Mesodermal cell (in vitro differentiated cells): ENCODE data around the gene GRAMD4. TPM values are rescaled to one million over a fixed set of nuclear protein-coding genes. Genes with fewer than 3 reads are reported as not detected.

Experiments
- H3K27ac ChIP-seq: 2 replicates; pipeline ENCODE4 v1.7.0; 2013; ENCODE audit warnings: mild to moderate bottlenecking, low read depth, low read length, moderate library complexity; ENCODE audit not compliant: severe bottlenecking
- H3K36me3 ChIP-seq: 2 replicates; pipeline ENCODE4 v1.7.1; 2013; ENCODE audit warnings: mild to moderate bottlenecking, low read length, moderate library complexity; ENCODE audit not compliant: control insufficient read depth, insufficient read depth
- H3K4me1 ChIP-seq: one replicate; pipeline ENCODE4 v1.7.1; 2013; ENCODE audit warnings: mild to moderate bottlenecking, low read length; ENCODE audit not compliant: insufficient read depth, control insufficient read depth, poor library complexity, severe bottlenecking
- H3K4me3 ChIP-seq: 2 replicates; pipeline ENCODE4 v1.7.0; 2013; ENCODE audit warnings: low read length, control low read depth, mild to moderate bottlenecking; ENCODE audit not compliant: insufficient read depth, poor library complexity, severe bottlenecking; ENCODE audit errors: extremely low read depth
- H3K9me3 ChIP-seq: 2 replicates; pipeline ENCODE4 v1.7.1; 2013; ENCODE audit warnings: mild to moderate bottlenecking, low read length, moderate library complexity; ENCODE audit not compliant: control insufficient read depth
- WGBS, 2 experiments: methylation state at CpG; one replicate each; pipeline ENCODE4 v1.1.5; 2013; ENCODE audit warnings: missing lambda C conversion rate in 2 of 2; ENCODE audit not compliant: insufficient coverage in 2 of 2; 5-methylcytosine and 5-hydroxymethylcytosine counted together
- polyA plus RNA-seq, 2 experiments: library from polyadenylated mRNA; stranded (reverse); fragments of 50-300 nt; gene quantifications; one replicate each; pipeline ENCODE4 v1.2.3, GENCODE V29; 2013

GRAMD4 gene, protein sequence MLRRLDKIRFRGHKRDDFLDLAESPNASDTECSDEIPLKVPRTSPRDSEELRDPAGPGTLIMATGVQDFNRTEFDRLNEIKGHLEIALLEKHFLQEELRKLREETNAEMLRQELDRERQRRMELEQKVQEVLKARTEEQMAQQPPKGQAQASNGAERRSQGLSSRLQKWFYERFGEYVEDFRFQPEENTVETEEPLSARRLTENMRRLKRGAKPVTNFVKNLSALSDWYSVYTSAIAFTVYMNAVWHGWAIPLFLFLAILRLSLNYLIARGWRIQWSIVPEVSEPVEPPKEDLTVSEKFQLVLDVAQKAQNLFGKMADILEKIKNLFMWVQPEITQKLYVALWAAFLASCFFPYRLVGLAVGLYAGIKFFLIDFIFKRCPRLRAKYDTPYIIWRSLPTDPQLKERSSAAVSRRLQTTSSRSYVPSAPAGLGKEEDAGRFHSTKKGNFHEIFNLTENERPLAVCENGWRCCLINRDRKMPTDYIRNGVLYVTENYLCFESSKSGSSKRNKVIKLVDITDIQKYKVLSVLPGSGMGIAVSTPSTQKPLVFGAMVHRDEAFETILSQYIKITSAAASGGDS
- polyA plus RNA-seq (2013, experiment 1 of 2): 21.6 TPM
- 26.5 TPM for polyA plus RNA-seq (2013, experiment 2 of 2)

DNA sequence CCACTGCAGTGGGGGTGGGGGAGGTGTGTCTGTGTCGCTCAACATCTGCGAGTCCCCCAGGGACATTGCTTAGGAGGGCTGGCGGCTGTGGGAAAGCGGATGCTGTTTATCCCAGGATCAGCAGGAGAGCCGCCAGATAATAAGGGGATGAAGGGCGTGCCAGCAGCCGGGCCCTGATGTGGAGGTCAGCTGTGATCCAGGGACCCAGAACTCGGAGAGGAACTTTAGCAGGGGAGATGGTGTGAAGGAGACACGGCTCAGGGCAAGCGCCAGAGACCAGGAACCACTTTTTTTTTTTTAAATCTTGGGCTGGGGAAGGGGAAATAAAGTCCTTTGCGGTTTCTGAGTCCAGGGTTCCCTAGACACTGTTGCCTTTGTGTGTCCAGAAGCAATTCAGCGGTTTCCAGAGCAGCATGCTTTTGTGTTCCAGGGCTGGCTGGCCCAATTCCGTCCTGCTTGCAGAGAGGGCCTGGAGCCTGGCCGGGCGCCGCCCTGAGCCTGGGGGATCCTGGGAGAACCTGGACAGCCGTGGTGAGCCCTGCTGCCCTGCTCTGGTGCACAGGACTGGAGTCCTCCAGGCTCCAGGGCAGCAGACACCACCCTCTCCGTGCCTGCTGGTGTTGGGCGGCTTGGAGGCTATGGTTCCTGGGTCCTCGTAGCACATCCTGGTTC lies at the start of gene GRAMD4:
GRAMD4 (plus strand) TSS at position 557 of the 672 bp plus-strand sequence. CDS start 6,414 bp downstream, outside the sequence.
- H3K27ac ChIP-seq: no peak within 1 kb of the TSS
- WGBS, 2 experiments: 69 to 78% methylated on average over 16 to 20 of the region's 20 CpGs
- H3K36me3 ChIP-seq: no peaks in the 10 kb centered on the region
- no peak within 1 kb of the TSS for H3K4me3 ChIP-seq
- H3K4me1 ChIP-seq: peaks cover 15% of the 10 kb centered on the region
- H3K9me3 ChIP-seq: no peaks in the 10 kb centered on the region

DNA sequence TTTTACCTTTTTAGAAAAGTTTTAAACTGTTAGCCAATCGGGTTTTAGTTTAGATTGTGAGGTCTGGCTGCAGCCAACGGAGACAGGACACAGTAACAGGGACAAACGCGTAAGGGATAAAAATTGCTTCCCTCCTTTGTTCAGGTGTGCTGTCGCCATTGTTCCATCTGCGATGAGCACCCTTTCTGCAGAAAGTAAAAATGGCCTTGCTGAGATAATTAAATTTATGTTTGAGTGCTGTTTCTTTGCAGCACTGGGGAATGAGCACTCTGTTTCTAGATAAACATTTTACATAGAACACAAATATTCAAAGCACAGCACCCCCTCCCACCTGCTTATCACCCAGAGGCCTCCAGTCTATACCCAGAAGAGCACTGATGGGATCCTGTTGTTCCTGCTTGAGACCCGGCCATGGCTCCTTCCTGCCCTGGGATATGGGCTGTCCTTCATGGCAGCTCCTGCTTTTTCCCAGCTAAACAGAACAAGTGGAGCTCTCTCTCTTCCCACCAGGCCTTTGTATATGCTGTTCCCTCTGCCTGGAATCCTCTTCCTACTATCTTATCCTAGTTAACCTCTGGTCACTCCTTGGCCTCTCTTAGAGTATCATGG lies 48.4 kb upstream of the GRAMD4 start:
- WGBS, 2 experiments: 54 to 61% methylated on average over 5 of the region's 7 CpGs
- Histone ChIP-seq H3K4me3 (no peak overlapping the region), H3K4me1 (peaks cover 18% of the 10 kb centered on the region), H3K36me3 (no peaks in the 10 kb centered on the region), H3K27ac (no peak overlapping the region), H3K9me3 (peaks cover 7% of the 10 kb centered on the region)

DNA sequence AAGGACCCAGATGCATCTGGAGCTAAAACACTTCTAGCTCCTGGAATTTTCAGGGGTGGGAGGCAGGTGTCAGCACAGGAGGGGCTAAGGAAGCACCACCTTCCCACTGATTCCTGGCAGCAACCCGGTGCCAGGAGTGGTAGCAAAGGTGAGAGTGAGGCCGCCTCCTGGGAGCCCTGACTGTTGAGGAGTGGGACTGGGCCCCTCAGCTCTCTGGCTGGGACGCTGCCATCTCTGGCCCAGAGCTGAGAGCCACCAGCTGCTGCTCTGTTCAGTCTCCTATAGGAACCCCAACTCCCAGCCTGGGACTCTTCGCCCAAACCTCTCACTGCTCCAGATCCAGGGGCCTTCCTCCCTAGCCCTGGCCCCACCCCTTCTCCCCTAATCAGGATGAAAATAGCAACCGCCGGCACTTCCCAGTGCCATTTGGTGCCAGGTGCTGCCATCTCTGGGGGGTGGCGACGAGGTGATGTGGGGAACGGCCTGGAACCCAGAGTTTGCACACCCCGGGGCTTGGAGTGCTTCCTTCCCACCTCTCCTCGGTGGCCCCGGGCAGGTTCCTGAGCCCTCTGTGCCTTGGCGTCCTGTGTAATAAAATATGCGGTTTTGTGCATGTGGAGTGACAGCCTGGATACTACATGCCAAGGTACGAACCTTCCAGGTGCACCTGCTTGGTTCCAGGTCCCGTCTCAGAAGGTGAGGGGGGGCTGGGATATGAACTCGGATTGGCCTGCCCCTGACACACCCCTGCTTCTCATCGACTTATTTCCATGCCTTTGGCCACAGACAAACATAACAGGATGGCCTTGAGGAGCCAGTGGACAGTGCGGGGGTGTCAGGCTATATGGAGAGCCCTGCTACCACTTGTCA lies 47.0 kb upstream of the GRAMD4 start:
- WGBS, 2 experiments: 96 to 97% methylated on average over 13 to 17 of the region's 19 CpGs

DNA sequence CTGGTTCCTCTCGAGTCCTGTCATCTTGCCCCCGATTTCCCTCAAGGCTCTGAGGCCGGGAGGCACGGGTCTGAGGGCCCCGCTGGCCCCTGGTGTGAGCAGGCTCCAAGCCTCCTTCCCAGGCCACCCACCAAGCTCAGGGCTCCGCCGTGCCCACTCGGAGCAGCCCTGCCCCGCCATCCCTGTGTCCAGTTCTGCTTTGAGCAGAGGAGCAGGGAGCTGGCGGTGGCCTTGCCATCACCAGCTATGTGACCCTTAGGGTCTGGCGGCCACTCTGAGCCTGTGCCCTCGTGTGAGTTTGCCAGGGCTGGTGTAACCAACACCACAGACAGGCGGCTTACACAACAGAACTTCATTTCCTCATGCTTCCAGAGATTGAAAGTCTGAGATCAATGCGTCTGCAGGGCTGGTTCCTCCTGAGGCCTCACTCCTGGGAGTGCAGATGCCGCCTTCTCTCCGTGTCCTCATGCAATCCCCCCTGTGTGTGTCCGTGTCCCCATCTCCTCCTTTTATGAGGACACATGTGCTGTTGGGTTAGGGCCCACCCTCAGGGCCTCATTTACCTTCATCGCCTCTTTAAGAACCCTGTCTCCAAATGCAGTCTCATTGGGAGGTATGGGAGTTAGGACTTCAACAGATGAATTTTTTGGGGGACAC lies 46.3 kb upstream of the GRAMD4 start:
- Histone ChIP-seq H3K27ac (no peak overlapping the region), H3K4me1 (peaks cover 31% of the 10 kb centered on the region), H3K36me3 (no peaks in the 10 kb centered on the region), H3K9me3 (peaks cover 7% of the 10 kb centered on the region), H3K4me3 (no peak overlapping the region)
- 89 to 90% methylated on average over 10 to 16 of the region's 18 CpGs for WGBS, 2 experiments

More for the DNA sequence above, 47.0 kb upstream of the GRAMD4 start:
- no peak overlapping the region for H3K27ac ChIP-seq
- no peaks in the 10 kb centered on the region for H3K36me3 ChIP-seq
- no peak overlapping the region for H3K4me3 ChIP-seq
- peaks cover 7% of the 10 kb centered on the region for H3K9me3 ChIP-seq
- H3K4me1 ChIP-seq: peaks cover 24% of the 10 kb centered on the region

DNA sequence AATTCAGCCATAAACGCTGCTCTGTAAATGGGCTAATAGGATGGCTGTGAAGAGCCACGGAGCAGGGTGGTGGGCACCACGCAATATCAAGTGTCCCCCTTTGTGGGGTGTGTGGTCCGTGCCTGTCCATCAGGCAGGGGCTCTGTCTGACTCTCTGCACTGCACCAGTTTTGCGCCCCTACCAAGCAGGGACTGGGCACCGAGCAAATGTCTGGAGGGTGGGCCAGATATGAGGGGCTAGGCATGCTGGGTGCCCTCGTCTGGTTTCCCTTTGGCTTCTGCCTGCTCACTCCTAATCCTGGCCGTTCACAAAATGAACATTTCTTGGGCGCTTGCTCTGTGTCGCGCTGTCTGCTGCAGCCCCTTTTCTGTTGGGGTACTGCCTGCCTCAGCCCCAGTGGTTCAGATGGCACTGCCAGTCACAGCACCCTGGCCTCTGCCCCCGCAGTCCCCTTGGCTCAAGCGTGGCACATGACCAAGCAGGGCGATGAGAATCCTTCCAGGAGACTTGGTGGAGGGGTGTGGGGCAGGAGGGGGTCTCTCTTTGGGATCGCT lies 45.7 kb upstream of the GRAMD4 start:
- Histone ChIP-seq H3K27ac (peak overlapping the region; percentile 96), H3K9me3 (peaks cover 7% of the 10 kb centered on the region), H3K36me3 (no peaks in the 10 kb centered on the region), H3K4me3 (no peak overlapping the region), H3K4me1 (peaks cover 37% of the 10 kb centered on the region)
- 91 to 95% methylated on average over 13 of the region's 15 CpGs for WGBS, 2 experiments

DNA sequence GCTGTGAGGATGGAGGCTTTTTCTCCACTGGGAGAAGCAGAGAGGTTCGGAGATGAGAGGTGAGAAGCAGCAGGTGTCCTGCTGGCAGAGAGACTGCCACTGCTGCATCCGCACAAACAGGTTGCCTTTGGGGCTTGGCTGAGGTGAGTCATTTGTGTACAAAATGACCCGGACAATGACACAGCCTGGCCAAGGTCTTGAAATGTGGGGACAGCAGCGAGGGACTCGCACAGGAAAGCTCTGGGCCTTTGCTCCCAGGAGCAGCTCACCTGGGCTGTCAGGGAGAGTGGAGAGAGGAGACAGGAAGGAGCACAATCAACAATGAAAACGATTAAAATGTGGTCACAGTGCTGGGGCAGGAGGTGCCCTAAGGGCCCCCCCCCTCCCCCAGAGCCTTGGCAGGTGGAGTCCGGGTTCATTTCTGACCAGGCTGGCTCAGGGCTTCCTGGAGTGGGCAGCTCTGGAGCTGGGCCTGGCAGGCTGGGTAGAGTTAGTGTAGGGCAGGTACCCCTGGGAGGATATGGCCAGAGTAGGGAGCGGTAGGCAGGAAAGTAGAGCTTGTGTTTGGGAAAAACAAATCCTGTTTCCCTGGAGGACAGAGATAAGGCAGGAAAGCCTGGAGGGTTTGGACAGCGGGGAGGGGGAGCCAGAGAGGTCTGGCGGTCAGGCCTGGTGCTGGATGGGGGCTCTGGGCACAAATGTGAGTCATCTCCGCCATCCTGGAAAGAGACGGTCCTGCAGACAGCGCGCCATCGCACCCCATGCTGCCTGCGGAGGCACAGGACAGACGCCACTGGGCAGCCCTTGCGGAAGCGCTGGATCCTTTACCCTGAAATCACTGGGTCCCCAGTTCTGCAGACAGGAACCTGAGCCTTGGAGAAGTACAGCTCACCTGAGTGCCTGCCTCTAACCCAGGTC lies 44.9 kb upstream of the GRAMD4 start:
- peak overlapping the region; percentile 96 for H3K27ac ChIP-seq
- H3K4me1 ChIP-seq: peaks cover 45% of the 10 kb centered on the region
- H3K4me3 ChIP-seq: no peak overlapping the region
- WGBS, 2 experiments: 68 to 72% methylated on average over 17 to 19 of the region's 19 CpGs
- H3K36me3 ChIP-seq: no peaks in the 10 kb centered on the region
- peaks cover 7% of the 10 kb centered on the region for H3K9me3 ChIP-seq

DNA sequence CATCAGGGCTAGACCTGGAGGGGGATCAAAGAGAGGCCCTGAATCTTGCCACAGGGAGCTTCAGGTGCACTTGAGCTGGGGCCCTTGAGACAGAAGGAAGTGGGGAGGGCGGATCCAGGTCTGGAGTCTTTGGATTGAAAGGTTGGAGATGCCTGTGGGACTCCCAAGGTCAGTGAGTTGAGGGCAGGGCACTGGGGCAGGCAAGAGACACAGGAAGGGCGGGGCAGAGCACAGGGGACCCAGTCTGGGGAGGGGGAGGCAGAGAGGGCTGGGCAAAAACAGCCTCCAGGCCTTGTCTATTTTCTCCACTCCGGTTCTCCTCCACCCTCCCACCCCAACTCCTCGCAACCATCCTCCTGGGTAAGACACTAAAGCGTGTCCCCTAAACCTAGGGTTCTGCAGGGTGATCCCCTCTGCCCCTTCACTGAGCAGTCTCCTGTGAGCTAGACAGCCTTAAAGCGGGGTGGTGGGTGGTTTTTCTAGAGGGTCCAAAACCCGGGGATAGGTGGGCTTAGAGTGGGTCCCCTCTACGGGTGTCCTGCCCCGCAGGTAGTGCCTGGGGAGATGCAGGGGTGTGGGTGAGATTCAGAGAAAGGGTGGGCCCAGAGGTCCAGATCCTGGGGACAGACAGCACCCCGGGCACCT lies 44.2 kb upstream of the GRAMD4 start:
- peaks cover 7% of the 10 kb centered on the region for H3K9me3 ChIP-seq
- WGBS, 2 experiments: 56 to 63% methylated on average over 6 of the region's 10 CpGs
- H3K36me3 ChIP-seq: no peaks in the 10 kb centered on the region
- peak overlapping the region; percentile 96 for H3K27ac ChIP-seq
- peak overlapping the region; percentile 32 for H3K4me3 ChIP-seq
- peaks cover 50% of the 10 kb centered on the region for H3K4me1 ChIP-seq

DNA sequence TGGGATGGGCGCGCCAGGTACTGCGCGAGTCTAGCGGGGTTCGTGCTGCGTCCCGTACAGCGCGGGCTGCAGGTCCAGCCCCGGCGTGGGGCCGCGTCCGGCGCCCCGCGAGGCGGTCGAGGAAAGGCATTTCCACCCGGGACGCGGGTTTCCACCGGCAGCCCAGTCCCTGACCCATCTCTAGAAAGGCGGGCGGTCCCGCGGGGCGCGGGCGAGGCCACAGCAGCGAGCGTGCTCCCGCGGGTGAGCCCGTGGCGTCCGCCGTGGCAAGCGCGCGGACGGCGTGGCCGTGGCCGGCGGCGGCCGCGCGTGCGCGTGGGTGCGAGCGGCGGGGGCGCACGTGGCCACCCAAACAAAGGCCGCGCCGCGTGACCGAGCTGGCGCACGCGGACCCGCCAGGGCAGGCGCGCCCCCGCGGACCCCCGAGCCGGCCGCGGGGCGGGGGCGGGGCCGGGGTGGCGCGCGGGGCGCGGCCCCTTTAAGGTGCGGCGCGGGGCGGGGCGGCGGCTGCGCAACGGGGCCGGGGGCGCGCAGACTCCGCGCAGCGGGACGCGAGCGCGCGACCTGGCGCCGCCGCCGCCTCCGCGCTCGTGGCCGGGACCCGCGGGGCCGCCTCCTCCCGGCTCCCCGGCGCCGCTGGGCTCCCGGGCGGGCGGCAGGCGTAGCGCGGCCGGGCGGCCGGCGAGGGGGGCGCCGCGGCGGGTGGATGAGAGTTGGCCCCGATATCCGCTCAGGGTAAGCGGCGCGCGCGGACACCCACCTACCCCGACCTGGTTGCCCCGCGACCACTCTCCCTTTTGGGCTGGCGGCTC lies 43.4 kb upstream of the GRAMD4 start:
- peak overlapping the region; percentile 52 for H3K4me3 ChIP-seq
- peaks cover 6% of the 10 kb centered on the region for H3K9me3 ChIP-seq
- no peaks in the 10 kb centered on the region for H3K36me3 ChIP-seq
- peaks cover 50% of the 10 kb centered on the region for H3K4me1 ChIP-seq
- WGBS, 2 experiments: 3 to 5% methylated on average over 61 to 84 of the region's 142 CpGs
- H3K27ac ChIP-seq: peak overlapping the region; percentile 96
